GM12872 (cell line): ENCODE data around the gene FCER1G.

Experiments used
- CTCF ChIP-seq: IDR thresholded peaks from 3 replicates; pipeline ENCODE4 v1.5.1; 2011; ENCODE audit warnings: low read depth, mild to moderate bottlenecking, low read length, moderate library complexity; ENCODE audit not compliant: insufficient read depth

FCER1G gene

GRCh38 chr1:161216945-161217712, 2.0 kb downstream of the FCER1G start:
- TF ChIP-seq CTCF: no peak

- TF ChIP-seq CTCF: no peak
These were observed 2.7 kb downstream of the FCER1G start for GRCh38 chr1:161217831-161218230.

- no peak for TF ChIP-seq CTCF
These were observed 3.4 kb downstream of the FCER1G start for GRCh38 chr1:161218301-161219077.

- no peak for TF ChIP-seq CTCF
These were observed 4.2 kb downstream of the FCER1G start for GRCh38 chr1:161219078-161219892.

GRCh38 chr1:161220002-161220401, 4.9 kb downstream of the FCER1G start:
- TF ChIP-seq CTCF: no peak

GRCh38 chr1:161222175-161223019, 7.3 kb downstream of the FCER1G start:
- no peak for TF ChIP-seq CTCF
